GM10266 (cell line): ENCODE data around the gene RALGPS2.

ENCODE experiments used
- DNase-seq: peaks from one replicate; pipeline ENCODE4 v3.0.0; 2012; ENCODE audit errors: extremely low spot score
- CTCF ChIP-seq: IDR thresholded peaks from 2 replicates; pipeline ENCODE4 v1.5.1; 2012; ENCODE audit warnings: mild to moderate bottlenecking, low read depth; ENCODE audit not compliant: control insufficient read depth, insufficient read depth; ENCODE audit errors: missing control alignments

The RALGPS2 gene

DNA sequence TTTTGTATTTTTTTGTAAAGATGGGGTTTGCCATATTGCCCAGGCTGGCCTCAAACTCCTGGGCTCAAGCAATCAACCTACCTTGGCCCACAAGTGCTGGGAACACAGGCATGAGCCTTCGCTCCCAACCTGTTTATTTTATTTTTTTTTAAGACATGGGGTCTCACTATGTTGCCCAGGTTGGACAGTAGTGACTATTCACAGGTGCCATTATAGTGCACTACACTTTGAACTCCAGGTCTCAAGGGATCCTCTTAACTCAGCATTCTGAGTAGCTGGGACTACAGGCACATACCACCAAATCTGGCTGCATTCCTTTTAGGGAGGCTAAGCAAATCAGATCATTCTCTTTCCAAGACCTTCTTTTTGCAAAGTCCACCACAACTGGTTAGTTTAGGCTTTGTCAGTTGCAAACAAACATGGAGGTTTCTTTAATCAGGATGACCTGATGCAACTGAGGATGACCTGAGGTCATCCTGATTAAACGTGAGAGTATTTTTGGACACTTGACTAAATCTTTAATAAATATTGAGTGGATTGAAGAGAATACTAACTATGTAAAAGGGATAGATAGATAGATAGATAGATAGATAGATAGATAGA, 30.0 kb upstream of the RALGPS2 start:
- DNase-seq = no peak
- no peak for TF ChIP-seq CTCF

- no peak for DNase-seq
- TF ChIP-seq CTCF = no peak
Observed at GRCh38 chr1:178702146-178702545, 22.9 kb upstream of the RALGPS2 start.

DNA sequence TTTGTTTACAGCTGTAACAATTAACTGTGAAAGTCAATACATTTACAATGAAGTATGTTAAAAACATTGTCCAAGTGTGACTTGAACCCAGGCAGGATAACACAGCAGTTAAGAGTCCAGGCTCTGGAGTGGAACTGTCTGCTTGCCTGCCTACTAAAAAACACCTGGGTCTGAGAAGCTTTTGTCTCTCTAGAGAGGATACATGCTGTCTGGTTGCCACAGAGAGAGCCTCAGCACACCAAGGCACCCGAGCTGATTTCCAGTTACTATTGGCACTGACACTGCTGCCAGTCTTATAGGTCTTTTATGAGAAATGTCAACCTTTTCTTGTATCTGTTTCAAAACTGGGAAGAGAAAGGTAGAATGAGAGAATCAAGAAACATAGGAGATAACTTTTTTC, 20.2 kb upstream of the RALGPS2 start:
- DNase-seq = no peak

GRCh38 chr1:178706432-178706831, 18.6 kb upstream of the RALGPS2 start:
- no peak for TF ChIP-seq CTCF
- no peak for DNase-seq

More for the DNA sequence above, 20.2 kb upstream of the RALGPS2 start:
- TF ChIP-seq CTCF = no peak

DNA sequence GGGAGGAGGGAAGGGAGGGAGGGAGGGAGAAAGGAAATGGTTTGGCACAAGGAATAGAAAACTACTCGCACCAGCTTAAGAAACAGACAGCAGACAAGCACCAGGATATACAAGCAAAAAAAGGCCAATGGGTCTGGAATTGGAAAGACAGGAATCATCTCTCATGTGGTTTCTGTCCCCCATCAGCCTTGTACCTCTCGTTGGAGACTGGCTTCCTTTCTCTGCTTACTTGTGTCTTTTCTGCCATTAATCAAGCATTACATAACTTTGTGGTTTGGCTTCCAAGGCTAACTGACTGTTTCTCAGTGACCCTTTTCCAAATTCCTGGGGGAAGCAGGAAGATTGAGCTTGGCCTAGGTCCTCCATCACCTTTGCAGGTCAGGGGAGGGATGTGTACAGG, 11.8 kb upstream of the RALGPS2 start:
- no peak for DNase-seq
- no peak for TF ChIP-seq CTCF

- DNase-seq = no peak
- no peak for TF ChIP-seq CTCF
Observed at GRCh38 chr1:178714453-178714852, 10.6 kb upstream of the RALGPS2 start.

- no peak for TF ChIP-seq CTCF
- no peak for DNase-seq
Observed at GRCh38 chr1:178716111-178716510, 8.9 kb upstream of the RALGPS2 start.
